H9 (cell line): ENCODE measurements around the gene HOMER3. TPM values are rescaled to one million over a fixed set of nuclear protein-coding genes. Genes with fewer than 3 reads are reported as not detected.

ENCODE experiments used
- DNase-seq: peaks from one replicate; pipeline ENCODE4 v3.0.0-alpha.2; 2017
- H2AFZ ChIP-seq: one replicate; pipeline ENCODE4 v1.6.1; 2013; ENCODE audit warnings: mild to moderate bottlenecking, low read length, control low read depth, moderate library complexity
- H2AK5ac ChIP-seq: 2 replicates; pipeline ENCODE4 v1.6.1; 2013; ENCODE audit warnings: low read length, control low read depth, mixed read lengths; ENCODE audit not compliant: insufficient read length
- H2BK120ac ChIP-seq: one replicate; pipeline ENCODE4 v1.6.1; 2013; ENCODE audit warnings: low read depth, mild to moderate bottlenecking, low read length, control low read depth, inconsistent platforms; ENCODE audit not compliant: poor library complexity, severe bottlenecking
- H2BK12ac ChIP-seq: 2 replicates; pipeline ENCODE4 v1.6.1; 2013; ENCODE audit warnings: low read length, control low read depth, mixed read lengths, low read depth; ENCODE audit not compliant: insufficient read length
- H2BK15ac ChIP-seq: 2 replicates; pipeline ENCODE4 v1.6.1; 2013; ENCODE audit warnings: low read depth, low read length, control low read depth
- H2BK20ac ChIP-seq: one replicate; pipeline ENCODE4 v1.6.1; 2013; ENCODE audit warnings: low read depth, mild to moderate bottlenecking, low read length, control low read depth, inconsistent platforms; ENCODE audit not compliant: poor library complexity, severe bottlenecking
- H2BK5ac ChIP-seq: 2 replicates; pipeline ENCODE4 v1.6.1; 2013; ENCODE audit warnings: low read length, control low read depth, mixed read lengths; ENCODE audit not compliant: insufficient read length
- H3K14ac ChIP-seq: 2 replicates; pipeline ENCODE4 v1.6.1; 2013; ENCODE audit warnings: low read length, control low read depth; ENCODE audit not compliant: insufficient read depth
- H3K18ac ChIP-seq: 2 replicates; pipeline ENCODE4 v1.6.1; 2013; ENCODE audit warnings: low read depth, mild to moderate bottlenecking, mixed read lengths, low read length, control low read depth; ENCODE audit not compliant: insufficient read length
- H3K23ac ChIP-seq: 2 replicates; pipeline ENCODE4 v1.6.1; 2013; ENCODE audit warnings: low read length, control low read depth, mixed read lengths, low read depth; ENCODE audit not compliant: insufficient read length
- H3K23me2 ChIP-seq: 2 replicates; pipeline ENCODE4 v1.6.1; 2013; ENCODE audit warnings: low read depth, mild to moderate bottlenecking, mixed read lengths, low read length, control low read depth; ENCODE audit not compliant: insufficient read length, poor library complexity, severe bottlenecking
- H3K27ac ChIP-seq: 2 replicates; pipeline ENCODE4 v1.5.1; 2013; ENCODE audit warnings: low read length, control low read depth, mixed read lengths, low read depth; ENCODE audit not compliant: insufficient read length
- H3K27me3 ChIP-seq: 2 replicates; pipeline ENCODE4 v1.6.1; 2013; ENCODE audit warnings: low read length, control low read depth, inconsistent platforms; ENCODE audit not compliant: insufficient read depth
- H3K4ac ChIP-seq: 2 replicates; pipeline ENCODE4 v1.6.1; 2013; ENCODE audit warnings: low read depth, mild to moderate bottlenecking, control low read depth, inconsistent platforms, low read length, moderate library complexity
- H3K4me1 ChIP-seq: 2 replicates; pipeline ENCODE4 v1.6.1; 2013; ENCODE audit warnings: low read length, control low read depth, inconsistent platforms; ENCODE audit not compliant: insufficient read depth
- H3K4me2 ChIP-seq: 2 replicates; pipeline ENCODE4 v1.6.1; 2013; ENCODE audit warnings: low read length, control low read depth, mixed read lengths; ENCODE audit not compliant: insufficient read length, insufficient read depth
- H3K56ac ChIP-seq: 2 replicates; pipeline ENCODE4 v1.6.1; 2013; ENCODE audit warnings: low read depth, mild to moderate bottlenecking, mixed read lengths, low read length, control low read depth; ENCODE audit not compliant: insufficient read length
- H3K79me1 ChIP-seq: 2 replicates; pipeline ENCODE4 v1.6.1; 2013; ENCODE audit warnings: low read depth, mild to moderate bottlenecking, moderate library complexity, low read length, control low read depth, inconsistent platforms; ENCODE audit not compliant: insufficient read depth, poor library complexity, severe bottlenecking
- H3K79me2 ChIP-seq: 2 replicates; pipeline ENCODE4 v1.6.1; 2013; ENCODE audit warnings: low read length, control low read depth, inconsistent platforms; ENCODE audit not compliant: insufficient read depth
- H3K9ac ChIP-seq: 2 replicates; pipeline ENCODE4 v1.6.1; 2013; ENCODE audit warnings: low read length, control low read depth, mixed read lengths; ENCODE audit not compliant: insufficient read length; ENCODE audit errors: extremely low read depth
- H3K9me3 ChIP-seq: one replicate; pipeline ENCODE4 v1.6.1; 2013; ENCODE audit warnings: low read depth, low read length, inconsistent platforms; ENCODE audit not compliant: control insufficient read depth
- H3T11ph ChIP-seq: one replicate; pipeline ENCODE4 v1.6.1; 2013; ENCODE audit warnings: mild to moderate bottlenecking, low read length, control low read depth, inconsistent platforms
- H4K20me1 ChIP-seq: one replicate; pipeline ENCODE4 v1.6.1; 2013; ENCODE audit not compliant: control insufficient read depth, insufficient read length, insufficient read depth
- H4K5ac ChIP-seq: 2 replicates; pipeline ENCODE4 v1.6.1; 2013; ENCODE audit warnings: low read depth, mild to moderate bottlenecking, mixed read lengths, low read length, control low read depth; ENCODE audit not compliant: insufficient read length
- H4K8ac ChIP-seq: replicated peaks from 2 replicates; pipeline ENCODE4 v1.6.1; 2013; ENCODE audit warnings: low read length, control low read depth, mixed read lengths, low read depth; ENCODE audit not compliant: insufficient read length
- H4K91ac ChIP-seq: 2 replicates; pipeline ENCODE4 v1.6.1; 2013; ENCODE audit warnings: low read depth, mild to moderate bottlenecking, moderate library complexity, mixed read lengths, low read length, control low read depth; ENCODE audit not compliant: insufficient read length
- H3K27ac Mint-ChIP-seq, 3 experiments: 2 replicates in 2 of 3; 3 replicates in 1 of 3; pipeline ENCODE4 v1.8.0; 2020 to 2021; ENCODE audit warnings: mixed read lengths in 3 of 3, mild to moderate bottlenecking in 1 of 3, moderate library complexity in 1 of 3
- H3K27me3 Mint-ChIP-seq: 2 replicates; pipeline ENCODE4 v1.8.0; 2021; ENCODE audit warnings: low read depth, mild to moderate bottlenecking, moderate library complexity, mixed read lengths
- H3K36me3 Mint-ChIP-seq, 3 experiments: 2 replicates in 2 of 3; 3 replicates in 1 of 3; pipeline ENCODE4 v1.8.0; 2020 to 2021; ENCODE audit warnings: low read depth in 3 of 3, mixed read lengths in 3 of 3; ENCODE audit not compliant: insufficient read depth in 1 of 3
- H3K4me1 Mint-ChIP-seq, 2 experiments: 2 replicates each; pipeline ENCODE4 v1.8.0; 2020; ENCODE audit warnings: mixed read lengths in 2 of 2
- H3K4me3 Mint-ChIP-seq, 2 experiments: 2 replicates in 1 of 2; 3 replicates in 1 of 2; pipeline ENCODE4 v1.8.0; 2020 to 2021; ENCODE audit warnings: mild to moderate bottlenecking in 2 of 2, mixed read lengths in 2 of 2, moderate library complexity in 1 of 2
- H3K9me3 Mint-ChIP-seq, 2 experiments: 2 replicates in 1 of 2; 3 replicates in 1 of 2; pipeline ENCODE4 v1.8.0; 2020; ENCODE audit warnings: mild to moderate bottlenecking in 2 of 2, mixed read lengths in 2 of 2, moderate library complexity in 1 of 2
- CTCF ChIP-seq: fragments of 200-600 bp; sonication (generic); conservative IDR thresholded peaks from 3 replicates; pipeline ENCODE4 v1.8.0; 2021; ENCODE audit warnings: antibody characterized with exemption, mild to moderate bottlenecking
- WGBS: extraction: QIAGEN DNeasy Blood & Tissue Kit; methylation state at CpG from one replicate; pipeline ENCODE4 v1.1.7; 2013; ENCODE audit warnings: missing lambda C conversion rate, low lambda C conversion rate, mixed read lengths; ENCODE audit not compliant: insufficient read length; ENCODE audit errors: extremely low coverage; 5-methylcytosine and 5-hydroxymethylcytosine counted together
- total RNA-seq: library from RNA; stranded (reverse); gene quantifications from 2 replicates; pipeline ENCODE4 v1.2.1, GENCODE V29; 2021

The HOMER3 gene
- total RNA-seq, 1 experiment from 2014 or later: 20.2 TPM

GRCh38 chr19:18946918-18947317 lies 5.9 kb upstream of the HOMER3 start:
- H3K18ac ChIP-seq: no peak overlapping the region
- H3T11ph ChIP-seq: no peak overlapping the region
- H2BK15ac ChIP-seq: no peak overlapping the region
- no peak overlapping the region for H4K8ac ChIP-seq
- H2AFZ ChIP-seq: no peak overlapping the region
- no peaks in the 10 kb centered on the region for H3K4me1 ChIP-seq
- no peak overlapping the region for H3K56ac ChIP-seq
- no peaks in the 10 kb centered on the region for H3K79me2 ChIP-seq
- H4K20me1 ChIP-seq: no peaks in the 10 kb centered on the region
- H2AK5ac ChIP-seq: no peak overlapping the region
- Mint-ChIP-seq H3K36me3 (no peaks in the 10 kb centered on the region), H3K4me1 (peaks cover 0 to 6% of the 10 kb centered on the region in 2 experiments; a peak in 1 of 4 replicates), H3K27me3 (peaks cover 47% of the 10 kb centered on the region), H3K27ac (no peak overlapping the region), H3K9me3 (peaks cover 0 to 2% of the 10 kb centered on the region in 2 experiments; a peak in 2 of 5 replicates), H3K4me3 (no peak overlapping the region)
- H2BK5ac ChIP-seq: no peak overlapping the region
- H3K79me1 ChIP-seq: no peaks in the 10 kb centered on the region
- no peak overlapping the region for H3K14ac ChIP-seq
- DNase-seq: no peak
- H3K4me2 ChIP-seq: no peak overlapping the region
- no peaks in the 10 kb centered on the region for H3K23me2 ChIP-seq
- no peak overlapping the region for H4K5ac ChIP-seq
- H4K91ac ChIP-seq: no peak overlapping the region
- no peak overlapping the region for H3K27ac ChIP-seq
- H3K4ac ChIP-seq: no peak overlapping the region
- H2BK120ac ChIP-seq: no peak overlapping the region
- no CpG with 5 or more reads among the region's 14 CpGs for WGBS
- no peak overlapping the region for H3K23ac ChIP-seq
- no peak overlapping the region for H2BK20ac ChIP-seq
- H2BK12ac ChIP-seq: no peak overlapping the region
- no peak overlapping the region for H3K9ac ChIP-seq
- no peaks in the 10 kb centered on the region for H3K9me3 ChIP-seq
- no peak for TF ChIP-seq CTCF
- no peaks in the 10 kb centered on the region for H3K27me3 ChIP-seq
